Omental fat pad (tissue), 4 donors: ENCODE data around the gene SARS2. TPM values are rescaled to one million over a fixed set of nuclear protein-coding genes. Genes with fewer than 3 reads are reported as not detected.
"Not testable (repeated sequence)": the region's sequence is repeated elsewhere in the genome, so short reads cannot be mapped to it uniquely, and the experiment has no call there.

ENCODE experiments used
- ATAC-seq: fragments of 150-250 bp; one replicate; pipeline ENCODE4 v1.9.1; 2016; ENCODE audit warnings: mild to moderate bottlenecking, moderate library complexity; ENCODE audit not compliant: low FRiP score
- DNase-seq: peaks from one replicate; pipeline ENCODE4 v3.0.0-alpha.2; 2019; ENCODE audit warnings: low spot score
- total RNA-seq, 4 donors: library from RNA; depleted of rRNA; stranded (reverse); fragments of >200 nt; gene quantifications; one replicate each; pipeline ENCODE4 v1.1.0, GENCODE V29; 2016
- TF ChIP-seq, protein P1 (sequence below), 3 donors: fragments of 450-650 bp; IDR thresholded peaks; one replicate each; pipeline ENCODE4 v1.5.1; 2016 to 2017; ENCODE audit warnings: antibody characterized with exemption in 3 of 3, mild to moderate bottlenecking in 3 of 3, moderate library complexity in 2 of 3

The SARS2 gene
- total RNA-seq, 4 donors from 2014 or later: 9.7 to 14.8 (median 11.8) TPM

DNA sequence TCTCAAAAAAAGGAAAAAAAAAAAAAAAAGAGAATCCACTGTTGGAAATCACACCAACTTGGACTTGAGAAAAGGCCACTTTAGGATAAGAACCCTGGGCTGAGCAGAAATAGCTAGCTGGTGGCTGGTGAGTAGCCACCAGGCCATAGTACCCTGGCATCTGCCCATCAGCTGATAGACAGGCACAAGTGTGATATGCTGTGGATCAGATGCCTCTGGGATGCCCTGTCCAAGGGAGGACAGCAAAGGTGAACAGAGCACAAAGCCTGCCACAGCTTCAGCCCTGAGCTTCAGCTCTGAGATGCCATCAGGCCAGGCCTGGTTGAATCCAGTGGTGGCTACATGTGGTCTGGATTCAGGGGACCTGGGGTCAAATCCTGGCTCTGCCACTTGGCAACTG, 39.9 kb downstream of the SARS2 start:
- DNase-seq (no peak), ATAC-seq (no peak)
- TF ChIP-seq, protein P1, sequence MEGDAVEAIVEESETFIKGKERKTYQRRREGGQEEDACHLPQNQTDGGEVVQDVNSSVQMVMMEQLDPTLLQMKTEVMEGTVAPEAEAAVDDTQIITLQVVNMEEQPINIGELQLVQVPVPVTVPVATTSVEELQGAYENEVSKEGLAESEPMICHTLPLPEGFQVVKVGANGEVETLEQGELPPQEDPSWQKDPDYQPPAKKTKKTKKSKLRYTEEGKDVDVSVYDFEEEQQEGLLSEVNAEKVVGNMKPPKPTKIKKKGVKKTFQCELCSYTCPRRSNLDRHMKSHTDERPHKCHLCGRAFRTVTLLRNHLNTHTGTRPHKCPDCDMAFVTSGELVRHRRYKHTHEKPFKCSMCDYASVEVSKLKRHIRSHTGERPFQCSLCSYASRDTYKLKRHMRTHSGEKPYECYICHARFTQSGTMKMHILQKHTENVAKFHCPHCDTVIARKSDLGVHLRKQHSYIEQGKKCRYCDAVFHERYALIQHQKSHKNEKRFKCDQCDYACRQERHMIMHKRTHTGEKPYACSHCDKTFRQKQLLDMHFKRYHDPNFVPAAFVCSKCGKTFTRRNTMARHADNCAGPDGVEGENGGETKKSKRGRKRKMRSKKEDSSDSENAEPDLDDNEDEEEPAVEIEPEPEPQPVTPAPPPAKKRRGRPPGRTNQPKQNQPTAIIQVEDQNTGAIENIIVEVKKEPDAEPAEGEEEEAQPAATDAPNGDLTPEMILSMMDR (IDR thresholded peaks at IDR 0.05): no peak

- TF ChIP-seq, protein P1 (IDR thresholded peaks at IDR 0.05): no peak
- ATAC-seq (no peak), DNase-seq (no peak)
Observed at GRCh38 chr19:38889803-38890202, 40.8 kb downstream of the SARS2 start.

- DNase-seq (no peak), ATAC-seq (peak; percentile 25)
- TF ChIP-seq, protein P1 (IDR thresholded peaks at IDR 0.05): no peak
Observed at GRCh38 chr19:38888876-38889275, 41.7 kb downstream of the SARS2 start.

GRCh38 chr19:38884691-38885090, 45.9 kb downstream of the SARS2 start:
- not testable (repeated sequence) for ATAC-seq

DNA sequence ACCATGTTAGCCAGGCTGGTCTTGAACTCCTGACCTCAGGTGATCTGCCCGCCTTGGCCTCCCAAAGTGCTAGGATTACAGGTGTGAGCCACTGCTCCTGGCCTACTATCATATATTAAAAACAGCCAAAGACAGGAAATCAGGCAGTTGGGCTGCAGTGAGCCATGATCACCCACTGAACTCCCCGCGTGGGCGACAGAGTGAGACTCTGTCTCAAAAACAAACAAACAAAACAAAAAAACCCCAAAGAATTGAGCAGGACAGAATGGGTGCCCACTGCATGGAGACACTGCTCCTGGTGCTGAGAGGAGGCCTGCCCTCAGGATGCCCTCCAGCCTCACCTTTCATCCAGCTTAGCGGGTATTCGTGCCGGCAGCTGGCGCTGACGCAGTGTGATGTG, 47.3 kb downstream of the SARS2 start:
- ATAC-seq: no peak
- TF ChIP-seq, protein P1 (IDR thresholded peaks at IDR 0.05): no peak
- DNase-seq: no peak

More at GRCh38 chr19:38884691-38885090, 45.9 kb downstream of the SARS2 start:
- DNase-seq: not testable (repeated sequence)

DNA sequence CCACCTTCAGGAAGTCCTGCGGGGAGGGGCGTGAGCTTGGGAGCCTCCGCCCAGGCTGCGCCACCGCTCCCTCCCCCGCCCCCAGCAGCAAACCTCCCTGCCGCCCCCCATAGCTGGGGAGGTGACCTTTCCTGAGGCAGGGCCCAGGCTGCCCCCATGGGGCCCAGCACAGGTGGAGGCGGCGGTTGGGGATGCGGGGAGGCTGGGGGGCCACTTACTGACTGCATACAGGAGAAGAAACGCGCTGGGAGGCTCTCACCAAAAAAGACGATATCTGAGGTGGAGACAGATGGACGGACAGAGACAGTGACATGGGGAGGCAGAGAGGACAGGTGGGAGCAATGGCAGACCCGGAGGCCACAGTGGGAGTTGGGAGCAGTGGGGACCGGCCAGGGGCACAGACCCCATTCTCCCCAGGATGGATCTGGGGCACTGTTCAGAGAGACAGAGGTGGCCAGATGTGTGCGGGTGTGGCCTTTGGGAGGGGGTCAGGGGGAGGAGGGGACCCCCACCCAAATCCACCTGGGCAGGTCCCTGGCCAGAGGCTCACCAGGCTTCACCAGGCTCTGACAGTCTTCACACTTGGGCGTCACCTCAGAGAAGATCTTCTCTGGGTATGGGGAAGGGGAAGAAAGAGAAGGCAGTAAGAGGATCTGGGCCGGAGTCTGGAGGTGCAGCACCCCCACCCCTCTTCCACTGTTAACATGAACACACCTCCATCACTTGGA, 49.5 kb downstream of the SARS2 start:
- DNase-seq: no peak
- ATAC-seq: no peak
- TF ChIP-seq, protein P1 (IDR thresholded peaks at IDR 0.05): no peak

- TF ChIP-seq, protein P1 (IDR thresholded peaks at IDR 0.05): no peak
- ATAC-seq (no peak), DNase-seq (no peak)
Observed at GRCh38 chr19:38880076-38880881, 50.3 kb downstream of the SARS2 start.
